H9 (cell line): ENCODE data around the gene USP47. TPM values are rescaled to one million over a fixed set of nuclear protein-coding genes. Genes with fewer than 3 reads are reported as not detected.

Experiments
- DNase-seq: peaks from one replicate; pipeline ENCODE4 v3.0.0-alpha.2; 2017
- H2AFZ ChIP-seq: one replicate; pipeline ENCODE4 v1.6.1; 2013; ENCODE audit warnings: mild to moderate bottlenecking, low read length, control low read depth, moderate library complexity
- H2AK5ac ChIP-seq: 2 replicates; pipeline ENCODE4 v1.6.1; 2013; ENCODE audit warnings: low read length, control low read depth, mixed read lengths; ENCODE audit not compliant: insufficient read length
- H2BK120ac ChIP-seq: one replicate; pipeline ENCODE4 v1.6.1; 2013; ENCODE audit warnings: low read depth, mild to moderate bottlenecking, low read length, control low read depth, inconsistent platforms; ENCODE audit not compliant: poor library complexity, severe bottlenecking
- H2BK12ac ChIP-seq: 2 replicates; pipeline ENCODE4 v1.6.1; 2013; ENCODE audit warnings: low read length, control low read depth, mixed read lengths, low read depth; ENCODE audit not compliant: insufficient read length
- H2BK15ac ChIP-seq: 2 replicates; pipeline ENCODE4 v1.6.1; 2013; ENCODE audit warnings: low read depth, low read length, control low read depth
- H2BK20ac ChIP-seq: one replicate; pipeline ENCODE4 v1.6.1; 2013; ENCODE audit warnings: low read depth, mild to moderate bottlenecking, low read length, control low read depth, inconsistent platforms; ENCODE audit not compliant: poor library complexity, severe bottlenecking
- H2BK5ac ChIP-seq: 2 replicates; pipeline ENCODE4 v1.6.1; 2013; ENCODE audit warnings: low read length, control low read depth, mixed read lengths; ENCODE audit not compliant: insufficient read length
- H3K14ac ChIP-seq: 2 replicates; pipeline ENCODE4 v1.6.1; 2013; ENCODE audit warnings: low read length, control low read depth; ENCODE audit not compliant: insufficient read depth
- H3K18ac ChIP-seq: 2 replicates; pipeline ENCODE4 v1.6.1; 2013; ENCODE audit warnings: low read depth, mild to moderate bottlenecking, mixed read lengths, low read length, control low read depth; ENCODE audit not compliant: insufficient read length
- H3K23ac ChIP-seq: 2 replicates; pipeline ENCODE4 v1.6.1; 2013; ENCODE audit warnings: low read length, control low read depth, mixed read lengths, low read depth; ENCODE audit not compliant: insufficient read length
- H3K23me2 ChIP-seq: 2 replicates; pipeline ENCODE4 v1.6.1; 2013; ENCODE audit warnings: low read depth, mild to moderate bottlenecking, mixed read lengths, low read length, control low read depth; ENCODE audit not compliant: insufficient read length, poor library complexity, severe bottlenecking
- H3K27ac ChIP-seq: 2 replicates; pipeline ENCODE4 v1.5.1; 2013; ENCODE audit warnings: low read length, control low read depth, mixed read lengths, low read depth; ENCODE audit not compliant: insufficient read length
- H3K27me3 ChIP-seq: 2 replicates; pipeline ENCODE4 v1.6.1; 2013; ENCODE audit warnings: low read length, control low read depth, inconsistent platforms; ENCODE audit not compliant: insufficient read depth
- H3K4ac ChIP-seq: 2 replicates; pipeline ENCODE4 v1.6.1; 2013; ENCODE audit warnings: low read depth, mild to moderate bottlenecking, control low read depth, inconsistent platforms, low read length, moderate library complexity
- H3K4me1 ChIP-seq: 2 replicates; pipeline ENCODE4 v1.6.1; 2013; ENCODE audit warnings: low read length, control low read depth, inconsistent platforms; ENCODE audit not compliant: insufficient read depth
- H3K4me2 ChIP-seq: 2 replicates; pipeline ENCODE4 v1.6.1; 2013; ENCODE audit warnings: low read length, control low read depth, mixed read lengths; ENCODE audit not compliant: insufficient read length, insufficient read depth
- H3K56ac ChIP-seq: 2 replicates; pipeline ENCODE4 v1.6.1; 2013; ENCODE audit warnings: low read depth, mild to moderate bottlenecking, mixed read lengths, low read length, control low read depth; ENCODE audit not compliant: insufficient read length
- H3K79me1 ChIP-seq: 2 replicates; pipeline ENCODE4 v1.6.1; 2013; ENCODE audit warnings: low read depth, mild to moderate bottlenecking, moderate library complexity, low read length, control low read depth, inconsistent platforms; ENCODE audit not compliant: insufficient read depth, poor library complexity, severe bottlenecking
- H3K79me2 ChIP-seq: 2 replicates; pipeline ENCODE4 v1.6.1; 2013; ENCODE audit warnings: low read length, control low read depth, inconsistent platforms; ENCODE audit not compliant: insufficient read depth
- H3K9ac ChIP-seq: 2 replicates; pipeline ENCODE4 v1.6.1; 2013; ENCODE audit warnings: low read length, control low read depth, mixed read lengths; ENCODE audit not compliant: insufficient read length; ENCODE audit errors: extremely low read depth
- H3K9me3 ChIP-seq: one replicate; pipeline ENCODE4 v1.6.1; 2013; ENCODE audit warnings: low read depth, low read length, inconsistent platforms; ENCODE audit not compliant: control insufficient read depth
- H3T11ph ChIP-seq: one replicate; pipeline ENCODE4 v1.6.1; 2013; ENCODE audit warnings: mild to moderate bottlenecking, low read length, control low read depth, inconsistent platforms
- H4K20me1 ChIP-seq: one replicate; pipeline ENCODE4 v1.6.1; 2013; ENCODE audit not compliant: control insufficient read depth, insufficient read length, insufficient read depth
- H4K5ac ChIP-seq: 2 replicates; pipeline ENCODE4 v1.6.1; 2013; ENCODE audit warnings: low read depth, mild to moderate bottlenecking, mixed read lengths, low read length, control low read depth; ENCODE audit not compliant: insufficient read length
- H4K8ac ChIP-seq: replicated peaks from 2 replicates; pipeline ENCODE4 v1.6.1; 2013; ENCODE audit warnings: low read length, control low read depth, mixed read lengths, low read depth; ENCODE audit not compliant: insufficient read length
- H4K91ac ChIP-seq: 2 replicates; pipeline ENCODE4 v1.6.1; 2013; ENCODE audit warnings: low read depth, mild to moderate bottlenecking, moderate library complexity, mixed read lengths, low read length, control low read depth; ENCODE audit not compliant: insufficient read length
- H3K27ac Mint-ChIP-seq, 3 experiments: 2 replicates in 2 of 3; 3 replicates in 1 of 3; pipeline ENCODE4 v1.8.0; 2020 to 2021; ENCODE audit warnings: mixed read lengths in 3 of 3, mild to moderate bottlenecking in 1 of 3, moderate library complexity in 1 of 3
- H3K27me3 Mint-ChIP-seq: 2 replicates; pipeline ENCODE4 v1.8.0; 2021; ENCODE audit warnings: low read depth, mild to moderate bottlenecking, moderate library complexity, mixed read lengths
- H3K36me3 Mint-ChIP-seq, 3 experiments: 2 replicates in 2 of 3; 3 replicates in 1 of 3; pipeline ENCODE4 v1.8.0; 2020 to 2021; ENCODE audit warnings: low read depth in 3 of 3, mixed read lengths in 3 of 3; ENCODE audit not compliant: insufficient read depth in 1 of 3
- H3K4me1 Mint-ChIP-seq, 2 experiments: 2 replicates each; pipeline ENCODE4 v1.8.0; 2020; ENCODE audit warnings: mixed read lengths in 2 of 2
- H3K4me3 Mint-ChIP-seq, 2 experiments: 2 replicates in 1 of 2; 3 replicates in 1 of 2; pipeline ENCODE4 v1.8.0; 2020 to 2021; ENCODE audit warnings: mild to moderate bottlenecking in 2 of 2, mixed read lengths in 2 of 2, moderate library complexity in 1 of 2
- H3K9me3 Mint-ChIP-seq, 2 experiments: 2 replicates in 1 of 2; 3 replicates in 1 of 2; pipeline ENCODE4 v1.8.0; 2020; ENCODE audit warnings: mild to moderate bottlenecking in 2 of 2, mixed read lengths in 2 of 2, moderate library complexity in 1 of 2
- WGBS: extraction: QIAGEN DNeasy Blood & Tissue Kit; methylation state at CpG from one replicate; pipeline ENCODE4 v1.1.7; 2013; ENCODE audit warnings: missing lambda C conversion rate, low lambda C conversion rate, mixed read lengths; ENCODE audit not compliant: insufficient read length; ENCODE audit errors: extremely low coverage; 5-methylcytosine and 5-hydroxymethylcytosine counted together
- total RNA-seq: library from RNA; stranded (reverse); gene quantifications from 2 replicates; pipeline ENCODE4 v1.2.1, GENCODE V29; 2021
- TF ChIP-seq, protein P1 (sequence below): fragments of 200-600 bp; sonication (generic); conservative IDR thresholded peaks from 3 replicates; pipeline ENCODE4 v1.8.0; 2021; ENCODE audit warnings: antibody characterized with exemption, mild to moderate bottlenecking

Gene USP47
- total RNA-seq, 1 experiment from 2014 or later: 26.7 TPM

DNA sequence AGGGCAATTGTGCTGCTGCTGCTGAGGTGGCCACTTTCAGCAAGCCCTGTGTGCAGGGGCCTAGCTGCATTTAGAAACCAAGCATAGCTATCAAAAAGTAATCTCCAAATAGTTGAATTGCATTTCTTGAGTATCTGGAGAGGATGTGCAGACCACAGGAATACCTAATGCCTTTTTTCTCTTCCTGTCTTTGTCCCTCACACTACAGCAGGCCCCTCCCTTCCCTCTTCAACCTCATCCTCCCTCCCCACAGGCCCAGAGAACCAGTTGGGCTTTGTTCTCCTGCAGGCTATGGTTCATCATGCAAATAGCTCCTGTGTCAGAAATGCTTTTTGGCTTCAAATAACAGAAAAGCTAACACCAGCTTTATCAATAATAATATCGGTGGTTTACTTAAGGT lies 118.9 kb downstream of the USP47 start:
- Mint-ChIP-seq H3K27ac (no peak overlapping the region; a peak in 1 of 7 replicates), H3K36me3 (peaks cover 11 to 24% (median 14%) of the 10 kb centered on the region in 3 experiments; a peak in 6 of 7 replicates), H3K4me1 (peaks cover 9 to 14% of the 10 kb centered on the region in 2 experiments), H3K27me3 (no peaks in the 10 kb centered on the region; the same call in 1 of the 2 replicates), H3K9me3 (no peaks in the 10 kb centered on the region), H3K4me3 (no peak overlapping the region)
- no peak overlapping the region for H2BK15ac ChIP-seq
- no peak overlapping the region for H2AK5ac ChIP-seq
- H2BK12ac ChIP-seq: no peak overlapping the region
- no peak overlapping the region for H3K14ac ChIP-seq
- no peaks in the 10 kb centered on the region for H3K27me3 ChIP-seq
- H2BK5ac ChIP-seq: no peak overlapping the region
- H3K23me2 ChIP-seq: no peaks in the 10 kb centered on the region
- H3K79me1 ChIP-seq: no peaks in the 10 kb centered on the region
- H4K5ac ChIP-seq: no peak overlapping the region
- H2BK120ac ChIP-seq: no peak overlapping the region
- H3K56ac ChIP-seq: no peak overlapping the region
- no peaks in the 10 kb centered on the region for H3K4me1 ChIP-seq
- H3K4ac ChIP-seq: no peak overlapping the region
- no peak overlapping the region for H3T11ph ChIP-seq
- H3K9ac ChIP-seq: no peak overlapping the region
- no peak overlapping the region for H3K4me2 ChIP-seq
- no peaks in the 10 kb centered on the region for H3K9me3 ChIP-seq
- no peak overlapping the region for H4K91ac ChIP-seq
- H3K23ac ChIP-seq: no peak overlapping the region
- H2BK20ac ChIP-seq: no peak overlapping the region
- H3K79me2 ChIP-seq: no peaks in the 10 kb centered on the region
- no peak for DNase-seq
- no peak overlapping the region for H3K18ac ChIP-seq
- H3K27ac ChIP-seq: no peak overlapping the region
- H2AFZ ChIP-seq: no peak overlapping the region
- H4K8ac ChIP-seq: no peak overlapping the region
- TF ChIP-seq, protein P1, sequence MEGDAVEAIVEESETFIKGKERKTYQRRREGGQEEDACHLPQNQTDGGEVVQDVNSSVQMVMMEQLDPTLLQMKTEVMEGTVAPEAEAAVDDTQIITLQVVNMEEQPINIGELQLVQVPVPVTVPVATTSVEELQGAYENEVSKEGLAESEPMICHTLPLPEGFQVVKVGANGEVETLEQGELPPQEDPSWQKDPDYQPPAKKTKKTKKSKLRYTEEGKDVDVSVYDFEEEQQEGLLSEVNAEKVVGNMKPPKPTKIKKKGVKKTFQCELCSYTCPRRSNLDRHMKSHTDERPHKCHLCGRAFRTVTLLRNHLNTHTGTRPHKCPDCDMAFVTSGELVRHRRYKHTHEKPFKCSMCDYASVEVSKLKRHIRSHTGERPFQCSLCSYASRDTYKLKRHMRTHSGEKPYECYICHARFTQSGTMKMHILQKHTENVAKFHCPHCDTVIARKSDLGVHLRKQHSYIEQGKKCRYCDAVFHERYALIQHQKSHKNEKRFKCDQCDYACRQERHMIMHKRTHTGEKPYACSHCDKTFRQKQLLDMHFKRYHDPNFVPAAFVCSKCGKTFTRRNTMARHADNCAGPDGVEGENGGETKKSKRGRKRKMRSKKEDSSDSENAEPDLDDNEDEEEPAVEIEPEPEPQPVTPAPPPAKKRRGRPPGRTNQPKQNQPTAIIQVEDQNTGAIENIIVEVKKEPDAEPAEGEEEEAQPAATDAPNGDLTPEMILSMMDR: no peak
- no CpG with 5 or more reads among the region's 1 CpG for WGBS
- no peaks in the 10 kb centered on the region for H4K20me1 ChIP-seq
